DND-41 (cell line): Measurements from ENCODE around the gene ZNF622.

Experiments
- ATAC-seq: fragments of 200-7000 bp; cut with Tn5 transposase; 3 replicates; pipeline ENCODE4 v1.9.1; 2021; ENCODE audit warnings: low read depth; ENCODE audit not compliant: insufficient read depth
- DNase-seq: peaks from one replicate; pipeline ENCODE4 v3.0.0-alpha.2; 2020
- H2AFZ ChIP-seq: 2 replicates; pipeline ENCODE4 v1.6.0; 2012; ENCODE audit warnings: low read depth, low read length
- H3K27ac ChIP-seq: 2 replicates; pipeline ENCODE4 v1.5.1; 2012; ENCODE audit warnings: low read length, inconsistent platforms
- H3K27me3 ChIP-seq: fragments of 200-600 bp; sonication (generic); 2 replicates; pipeline ENCODE4 v1.6.0; 2012; ENCODE audit warnings: low read length, mild to moderate bottlenecking, inconsistent platforms; ENCODE audit not compliant: insufficient read depth, poor library complexity
- H3K36me3 ChIP-seq: 2 replicates; pipeline ENCODE4 v1.5.1; 2012; ENCODE audit warnings: low read length, inconsistent platforms; ENCODE audit not compliant: insufficient read depth
- H3K4me1 ChIP-seq: 2 replicates; pipeline ENCODE4 v1.5.1; 2012; ENCODE audit warnings: mild to moderate bottlenecking, low read length; ENCODE audit not compliant: insufficient read depth
- H3K4me2 ChIP-seq: 2 replicates; pipeline ENCODE4 v1.6.0; 2012; ENCODE audit warnings: mild to moderate bottlenecking, moderate library complexity, low read length, inconsistent platforms; ENCODE audit not compliant: insufficient read depth
- H3K4me3 ChIP-seq, 2 experiments: fragments of 200-600 bp in 1 of 2; shearing (Covaris generic) in 1 of 2; 2 replicates each; pipeline ENCODE4 v1.5.1; 2012 to 2016; ENCODE audit warnings: inconsistent platforms in 2 of 2, low read length in 2 of 2, mild to moderate bottlenecking in 2 of 2, low read depth in 1 of 2, moderate library complexity in 1 of 2
- H3K79me2 ChIP-seq: 2 replicates; pipeline ENCODE4 v1.6.0; 2012; ENCODE audit warnings: low read length, inconsistent platforms; ENCODE audit not compliant: insufficient read depth
- H3K9ac ChIP-seq: 2 replicates; pipeline ENCODE4 v1.6.0; 2012; ENCODE audit warnings: low read depth, mild to moderate bottlenecking, inconsistent platforms, low read length, moderate library complexity
- H3K9me3 ChIP-seq: 2 replicates; pipeline ENCODE4 v1.5.1; 2012; ENCODE audit warnings: low read length, moderate library complexity, mild to moderate bottlenecking, inconsistent platforms; ENCODE audit not compliant: insufficient read depth, severe bottlenecking
- H4K20me1 ChIP-seq: 2 replicates; pipeline ENCODE4 v1.6.0; 2012; ENCODE audit warnings: low read length; ENCODE audit not compliant: insufficient read depth
- EZH2 ChIP-seq: IDR thresholded peaks from 3 replicates; pipeline ENCODE4 v1.6.1; 2012; ENCODE audit warnings: borderline replicate concordance, low read depth, mild to moderate bottlenecking, moderate library complexity, low read length, inconsistent platforms; ENCODE audit not compliant: severe bottlenecking
- TF ChIP-seq, protein P1 (sequence below): IDR thresholded peaks from 2 replicates; pipeline ENCODE4 v1.5.1; 2012; ENCODE audit warnings: borderline replicate concordance, low read length, moderate library complexity, mild to moderate bottlenecking; ENCODE audit not compliant: poor library complexity, severe bottlenecking; ENCODE audit errors: extremely low read depth

ZNF622 gene

GRCh38 chr5:16484081-16484480 is 18.5 kb upstream of the ZNF622 start:
- Histone ChIP-seq H3K27ac (no peak overlapping the region), H4K20me1 (no peaks in the 10 kb centered on the region), H3K4me1 (no peaks in the 10 kb centered on the region), H3K4me3 (no peak overlapping the region), H3K9me3 (no peaks in the 10 kb centered on the region), H3K36me3 (no peaks in the 10 kb centered on the region), H3K27me3 (no peaks in the 10 kb centered on the region), H2AFZ (no peak overlapping the region), H3K79me2 (no peaks in the 10 kb centered on the region), H3K4me2 (no peak overlapping the region), H3K9ac (no peak overlapping the region)
- TF ChIP-seq, protein P1, sequence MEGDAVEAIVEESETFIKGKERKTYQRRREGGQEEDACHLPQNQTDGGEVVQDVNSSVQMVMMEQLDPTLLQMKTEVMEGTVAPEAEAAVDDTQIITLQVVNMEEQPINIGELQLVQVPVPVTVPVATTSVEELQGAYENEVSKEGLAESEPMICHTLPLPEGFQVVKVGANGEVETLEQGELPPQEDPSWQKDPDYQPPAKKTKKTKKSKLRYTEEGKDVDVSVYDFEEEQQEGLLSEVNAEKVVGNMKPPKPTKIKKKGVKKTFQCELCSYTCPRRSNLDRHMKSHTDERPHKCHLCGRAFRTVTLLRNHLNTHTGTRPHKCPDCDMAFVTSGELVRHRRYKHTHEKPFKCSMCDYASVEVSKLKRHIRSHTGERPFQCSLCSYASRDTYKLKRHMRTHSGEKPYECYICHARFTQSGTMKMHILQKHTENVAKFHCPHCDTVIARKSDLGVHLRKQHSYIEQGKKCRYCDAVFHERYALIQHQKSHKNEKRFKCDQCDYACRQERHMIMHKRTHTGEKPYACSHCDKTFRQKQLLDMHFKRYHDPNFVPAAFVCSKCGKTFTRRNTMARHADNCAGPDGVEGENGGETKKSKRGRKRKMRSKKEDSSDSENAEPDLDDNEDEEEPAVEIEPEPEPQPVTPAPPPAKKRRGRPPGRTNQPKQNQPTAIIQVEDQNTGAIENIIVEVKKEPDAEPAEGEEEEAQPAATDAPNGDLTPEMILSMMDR = no peak
- no peak for TF ChIP-seq EZH2
- no peak for ATAC-seq
- DNase-seq = no peak

- Histone ChIP-seq H3K9ac (no peak overlapping the region), H3K27me3 (no peaks in the 10 kb centered on the region), H3K27ac (no peak overlapping the region), H3K9me3 (no peaks in the 10 kb centered on the region), H3K36me3 (no peaks in the 10 kb centered on the region), H3K4me3 (no peak overlapping the region), H3K79me2 (no peaks in the 10 kb centered on the region), H3K4me1 (no peaks in the 10 kb centered on the region), H4K20me1 (no peaks in the 10 kb centered on the region), H3K4me2 (no peak overlapping the region), H2AFZ (no peak overlapping the region)
- TF ChIP-seq, protein P1 = no peak
- no peak for TF ChIP-seq EZH2
- DNase-seq (no peak), ATAC-seq (no peak)
Observed at GRCh38 chr5:16483361-16483760, 17.8 kb upstream of the ZNF622 start.

GRCh38 chr5:16482891-16483290 is 17.3 kb upstream of the ZNF622 start:
- DNase-seq (no peak), ATAC-seq (no peak)
- H2AFZ ChIP-seq = no peak overlapping the region
- no peak overlapping the region for H3K4me3 ChIP-seq
- H3K79me2 ChIP-seq = no peaks in the 10 kb centered on the region
- no peaks in the 10 kb centered on the region for H3K9me3 ChIP-seq
- H3K36me3 ChIP-seq = no peaks in the 10 kb centered on the region
- no peak overlapping the region for H3K9ac ChIP-seq
- no peak overlapping the region for H3K4me2 ChIP-seq
- no peaks in the 10 kb centered on the region for H4K20me1 ChIP-seq
- H3K27ac ChIP-seq = no peak overlapping the region
- H3K27me3 ChIP-seq = no peaks in the 10 kb centered on the region
- no peak for TF ChIP-seq EZH2
- TF ChIP-seq, protein P1 = no peak
- no peaks in the 10 kb centered on the region for H3K4me1 ChIP-seq
